Gastroesophageal sphincter (tissue), 3 donors: ENCODE data around the gene CCDC187.

Experiments
- CTCF ChIP-seq, 4 experiments: fragments of 200-600 bp in 2 of 4; fragments of 450-650 bp in 2 of 4; sonication (generic) in 1 of 4; IDR thresholded peaks; one replicate each; pipeline ENCODE4 v1.5.1; 2017 to 2019; ENCODE audit warnings: antibody characterized with exemption in 4 of 4, mild to moderate bottlenecking in 2 of 4, moderate library complexity in 2 of 4
- EP300 ChIP-seq: sonication (generic); formaldehyde crosslinking; IDR thresholded peaks from one replicate; pipeline ENCODE4 v1.6.1; 2017; ENCODE audit warnings: antibody characterized with exemption, mild to moderate bottlenecking
- POLR2A ChIP-seq, 2 donors: fragments of 450-650 bp; IDR thresholded peaks; one replicate each; pipeline ENCODE4 v1.6.1; 2017; ENCODE audit warnings: antibody characterized with exemption in 2 of 2, mild to moderate bottlenecking in 2 of 2, moderate library complexity in 1 of 2
- POLR2AphosphoS5 ChIP-seq: sonication (generic); formaldehyde crosslinking; IDR thresholded peaks from one replicate; pipeline ENCODE4 v1.6.1; 2017; ENCODE audit warnings: antibody characterized with exemption

- no peak for TF ChIP-seq POLR2A (IDR thresholded peaks at IDR 0.05)
- no peak for TF ChIP-seq CTCF (IDR thresholded peaks at IDR 0.05)
- TF ChIP-seq POLR2AphosphoS5, result no peak
- no peak for TF ChIP-seq EP300
Measured at GRCh38 chr9:136302527-136302926, 1.4 kb downstream of the CCDC187 start.
